NK-92 treated with Interleukin-12 subunit alpha and Interleukin-12 subunit beta, amount 100 ng/mL, for 24 hours (cell line): ENCODE results near the gene CAMTA1.

Source experiments
- DNase-seq: peaks from one replicate; lab custom pipeline; 2025; lab: John Stamatoyannopoulos, UW

The CAMTA1 gene

GRCh38 chr1:7515904-7516303 lies 730.6 kb downstream of the CAMTA1 start:
- no peak for DNase-seq

GRCh38 chr1:7516341-7516740 lies 731.1 kb downstream of the CAMTA1 start:
- no peak for DNase-seq

GRCh38 chr1:7516929-7517328 lies 731.7 kb downstream of the CAMTA1 start:
- DNase-seq = no peak

- no peak for DNase-seq
These were observed 732.5 kb downstream of the CAMTA1 start for GRCh38 chr1:7517611-7518330.

GRCh38 chr1:7518411-7518810 lies 733.2 kb downstream of the CAMTA1 start:
- DNase-seq = no peak

- no peak for DNase-seq
These were observed 734.1 kb downstream of the CAMTA1 start for GRCh38 chr1:7519181-7519860.

- no peak for DNase-seq
These were observed 734.7 kb downstream of the CAMTA1 start for GRCh38 chr1:7519861-7520395.

GRCh38 chr1:7520496-7520895 lies 735.2 kb downstream of the CAMTA1 start:
- DNase-seq = no peak

GRCh38 chr1:7524341-7525337 lies 739.4 kb downstream of the CAMTA1 start:
- no peak for DNase-seq

GRCh38 chr1:7525338-7526063 lies 740.2 kb downstream of the CAMTA1 start:
- DNase-seq = no peak

- no peak for DNase-seq
These were observed 741.1 kb downstream of the CAMTA1 start for GRCh38 chr1:7526196-7526866.

GRCh38 chr1:7526867-7527732 lies 741.8 kb downstream of the CAMTA1 start:
- DNase-seq = no peak

- no peak for DNase-seq
These were observed 742.4 kb downstream of the CAMTA1 start for GRCh38 chr1:7527733-7528045.

- no peak for DNase-seq
These were observed 743.3 kb downstream of the CAMTA1 start for GRCh38 chr1:7528386-7529198.

- DNase-seq = no peak
These were observed 744.7 kb downstream of the CAMTA1 start for GRCh38 chr1:7529917-7530316.

- DNase-seq = no peak
These were observed 746.5 kb downstream of the CAMTA1 start for GRCh38 chr1:7531562-7532340.

GRCh38 chr1:7533006-7533405 lies 747.8 kb downstream of the CAMTA1 start:
- DNase-seq = no peak

GRCh38 chr1:7534061-7534825 lies 749.0 kb downstream of the CAMTA1 start:
- DNase-seq = no peak
